Measurements from ENCODE around the gene SCCPDH. TPM values are rescaled to one million over a fixed set of nuclear protein-coding genes. Genes with fewer than 3 reads are reported as not detected.
"Not testable (repeated sequence)": the region's sequence is repeated elsewhere in the genome, so short reads cannot be mapped to it uniquely, and the experiment has no call there.

SCCPDH gene
- polyA plus RNA-seq, 6 donors from 2014 or later = 5.6 to 13.4 (median 10.7) TPM

DNA sequence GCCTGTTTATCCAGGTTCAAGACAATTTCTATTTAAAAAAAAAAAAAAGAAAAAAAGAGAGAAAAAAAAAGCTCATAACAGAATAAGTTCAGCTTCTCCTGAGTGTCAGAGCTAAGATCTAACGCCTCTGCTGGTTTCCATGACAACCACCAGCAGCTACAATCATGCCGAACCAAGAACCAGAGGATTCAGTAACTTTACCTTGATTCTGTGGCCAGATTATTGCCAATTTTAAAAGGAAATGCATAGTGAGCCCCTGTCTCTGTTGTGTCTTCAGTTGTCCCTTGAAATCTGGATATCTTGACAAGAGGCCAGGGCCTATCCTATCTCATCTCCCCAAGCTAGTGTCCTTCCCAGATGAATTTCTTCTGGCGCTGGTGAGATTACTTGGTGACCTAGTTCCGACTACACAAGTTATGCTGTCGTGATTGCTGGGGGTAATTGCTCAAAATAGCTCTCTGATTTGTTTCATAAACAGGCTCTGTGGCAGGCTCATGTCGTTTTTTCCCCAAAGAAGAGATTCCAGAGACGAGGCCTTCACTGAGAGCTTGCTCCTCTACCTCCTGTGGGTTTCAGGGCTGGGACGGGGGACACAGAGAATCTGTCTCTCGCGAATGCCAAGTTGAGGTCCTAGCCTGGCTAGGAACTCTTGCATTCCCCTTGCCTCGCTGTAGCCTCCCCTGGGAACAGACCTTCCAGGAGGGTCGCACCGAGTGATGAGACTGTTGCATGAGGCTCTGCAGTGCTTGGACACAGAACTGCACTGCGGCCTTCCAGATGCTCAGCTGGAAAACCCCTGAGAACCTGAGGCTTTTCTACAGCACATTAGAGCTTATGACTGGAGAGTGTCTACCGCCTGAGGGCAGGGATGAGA, 32.4 kb upstream of the SCCPDH start:
- DNase-seq (no peak), ATAC-seq (ENCODE audit: low read depth in 2 of 2) (no peak)
- Mint-ChIP-seq H3K4me3 (no peak overlapping the region), H3K27ac (peak overlapping the region in 1 of 6 donors; percentile 67), H3K9me3 (peaks cover 0 to 15% (median 7%) of the 10 kb centered on the region in 7 donors), H3K36me3 (no peaks in the 10 kb centered on the region), H3K27me3 (no peaks in the 10 kb centered on the region), H3K4me1 (peaks cover 4 to 7% (median 7%) of the 10 kb centered on the region in 3 donors)

- not testable (repeated sequence) for H3K4me3 Mint-ChIP-seq; DNase-seq; H3K27me3 Mint-ChIP-seq; ATAC-seq (ENCODE audit: low read depth in 2 of 2); H3K36me3 Mint-ChIP-seq
- peaks cover 8 to 15% (median 12%) of the 10 kb centered on the region in 3 donors for H3K4me1 Mint-ChIP-seq
- H3K27ac Mint-ChIP-seq = peak overlapping the region in 4 of 6 donors; percentile 26 to 92 (median 56)
- H3K9me3 Mint-ChIP-seq = peaks cover 0 to 15% (median 7%) of the 10 kb centered on the region in 7 donors
Observed at GRCh38 chr1:246694213-246694895, 29.9 kb upstream of the SCCPDH start.

DNA sequence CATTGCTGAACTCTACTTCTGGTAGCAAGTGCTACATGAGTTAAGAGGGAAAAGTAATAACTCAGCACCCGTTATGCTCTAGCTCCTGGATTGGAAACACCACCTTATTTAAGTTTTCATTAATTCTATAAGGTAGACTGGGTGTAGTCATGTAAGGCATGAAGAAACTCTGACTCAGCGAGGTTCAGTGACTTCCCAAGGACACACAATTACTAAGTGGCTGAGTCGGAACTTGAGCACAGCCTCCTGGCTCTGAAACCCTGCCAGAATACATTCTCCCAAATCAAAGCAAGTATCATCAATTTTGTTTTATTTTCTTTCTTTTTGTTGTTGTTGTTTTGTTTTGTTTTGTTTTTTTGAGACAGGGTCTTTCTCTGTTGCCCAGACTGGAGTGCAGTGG, 29.1 kb upstream of the SCCPDH start:
- ATAC-seq (ENCODE audit: low read depth in 2 of 2) (no peak), DNase-seq (no peak)
- no peak overlapping the region for H3K4me3 Mint-ChIP-seq
- H3K36me3 Mint-ChIP-seq = no peaks in the 10 kb centered on the region
- peaks cover 6 to 14% (median 6%) of the 10 kb centered on the region in 3 donors for H3K4me1 Mint-ChIP-seq
- H3K9me3 Mint-ChIP-seq = peaks cover 0 to 15% (median 7%) of the 10 kb centered on the region in 7 donors
- H3K27ac Mint-ChIP-seq = no peak overlapping the region
- peaks cover 0 to 3% (median 0%) of the 10 kb centered on the region in 3 donors for H3K27me3 Mint-ChIP-seq

GRCh38 chr1:246695666-246696065, 28.5 kb upstream of the SCCPDH start:
- H3K27ac Mint-ChIP-seq = peak overlapping the region in 1 of 6 donors; percentile 26
- H3K4me1 Mint-ChIP-seq = peaks cover 6 to 14% (median 6%) of the 10 kb centered on the region in 3 donors
- DNase-seq (no peak), ATAC-seq (ENCODE audit: low read depth in 2 of 2) (no peak)
- H3K27me3 Mint-ChIP-seq = peaks cover 0 to 3% (median 0%) of the 10 kb centered on the region in 3 donors
- H3K36me3 Mint-ChIP-seq = no peaks in the 10 kb centered on the region
- H3K4me3 Mint-ChIP-seq = no peak overlapping the region
- H3K9me3 Mint-ChIP-seq = peaks cover 0 to 15% (median 7%) of the 10 kb centered on the region in 7 donors

DNA sequence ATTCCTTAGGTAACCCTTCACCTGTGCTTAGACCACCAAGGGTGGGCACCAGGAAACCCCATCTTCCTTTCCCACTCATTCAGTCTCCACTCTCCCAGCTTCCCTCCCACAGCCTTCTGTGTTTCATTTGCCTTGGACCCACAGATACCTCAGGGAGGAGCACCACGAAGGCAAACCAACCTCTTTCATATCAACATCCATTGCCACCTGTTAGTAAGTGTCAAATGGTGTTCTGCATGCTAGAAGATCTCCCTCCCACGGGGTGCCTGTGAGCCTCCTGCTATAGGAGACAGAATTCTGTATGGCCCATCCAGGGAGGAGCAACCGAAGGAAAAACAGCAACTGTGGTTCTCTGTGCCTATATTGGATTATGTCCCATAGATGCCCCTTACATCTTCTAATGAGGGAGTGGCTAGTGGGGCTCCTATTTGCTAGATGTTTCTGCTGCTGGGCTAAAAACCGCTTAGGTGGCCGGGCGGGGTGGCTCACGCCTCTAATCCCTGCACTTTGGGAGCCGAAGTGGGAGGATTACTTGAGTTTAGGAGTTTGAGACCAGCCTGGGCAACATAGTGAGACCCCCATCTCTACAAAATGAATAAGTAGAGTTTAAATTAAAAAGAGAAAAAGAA, 25.6 kb upstream of the SCCPDH start:
- H3K36me3 Mint-ChIP-seq = no peaks in the 10 kb centered on the region
- DNase-seq = no peak
- H3K27me3 Mint-ChIP-seq = peaks cover 0 to 3% (median 3%) of the 10 kb centered on the region in 3 donors
- peak overlapping the region in 4 of 6 donors; percentile 6 to 85 (median 66) for H3K27ac Mint-ChIP-seq
- H3K4me3 Mint-ChIP-seq = peak overlapping the region; percentile 2 to 84 (median 74)
- peaks cover 6 to 14% (median 6%) of the 10 kb centered on the region in 3 donors for H3K4me1 Mint-ChIP-seq
- ATAC-seq (ENCODE audit: low read depth in 2 of 2) = no peak
- peaks cover 0 to 11% (median 5%) of the 10 kb centered on the region in 7 donors for H3K9me3 Mint-ChIP-seq

GRCh38 chr1:246699095-246699735, 25.0 kb upstream of the SCCPDH start:
- H3K27ac Mint-ChIP-seq = peak overlapping the region in 3 of 6 donors; percentile 6 to 85 (median 64)
- H3K4me1 Mint-ChIP-seq = peaks cover 6 to 14% (median 6%) of the 10 kb centered on the region in 3 donors
- H3K9me3 Mint-ChIP-seq = peaks cover 0 to 8% (median 5%) of the 10 kb centered on the region in 7 donors
- DNase-seq (peak; percentile 71), ATAC-seq (ENCODE audit: low read depth in 2 of 2) (peak; percentile 92 to 97)
- H3K27me3 Mint-ChIP-seq = peaks cover 0 to 9% (median 3%) of the 10 kb centered on the region in 3 donors
- peak overlapping the region; percentile 2 to 84 (median 74) for H3K4me3 Mint-ChIP-seq
- no peaks in the 10 kb centered on the region for H3K36me3 Mint-ChIP-seq

DNA sequence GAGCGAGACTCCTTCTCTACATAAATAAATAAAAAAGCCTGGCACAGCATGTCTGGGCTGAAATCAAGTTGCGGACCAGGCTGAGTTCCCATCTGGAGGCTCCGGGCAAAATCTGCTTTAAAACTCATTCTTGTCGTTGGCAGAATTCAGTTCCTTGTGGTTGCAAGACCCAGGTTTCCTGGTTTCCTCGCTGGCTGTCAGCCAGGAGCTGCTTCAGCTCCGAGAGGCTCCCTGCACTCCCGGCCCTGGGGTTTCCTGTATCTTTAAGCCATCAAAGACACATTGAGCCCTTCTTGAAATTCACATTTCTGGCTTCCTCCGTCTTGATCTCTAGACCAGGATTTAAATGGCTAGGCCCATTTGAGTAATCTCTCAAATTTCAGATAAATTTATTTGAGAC, 20.6 kb upstream of the SCCPDH start:
- Mint-ChIP-seq H3K4me1 (peaks cover 6 to 11% (median 6%) of the 10 kb centered on the region in 3 donors), H3K27me3 (peaks cover 0 to 9% (median 3%) of the 10 kb centered on the region in 3 donors), H3K4me3 (no peak overlapping the region), H3K9me3 (no peaks in the 10 kb centered on the region), H3K27ac (peak overlapping the region in 1 of 6 donors; percentile 56), H3K36me3 (no peaks in the 10 kb centered on the region)
- ATAC-seq (ENCODE audit: low read depth in 2 of 2) (no peak), DNase-seq (no peak)

GRCh38 chr1:246705368-246705767, 18.8 kb upstream of the SCCPDH start:
- Mint-ChIP-seq H3K9me3 (peaks cover 0 to 7% (median 3%) of the 10 kb centered on the region in 7 donors), H3K27me3 (peaks cover 0 to 9% (median 0%) of the 10 kb centered on the region in 3 donors), H3K27ac (no peak overlapping the region), H3K4me1 (no peaks in the 10 kb centered on the region), H3K36me3 (peaks cover 0 to 8% of the 10 kb centered on the region in 2 donors), H3K4me3 (no peak overlapping the region)
- ATAC-seq (ENCODE audit: low read depth in 2 of 2) (no peak), DNase-seq (no peak)

- peaks cover 5 to 24% (median 7%) of the 10 kb centered on the region in 7 donors for H3K9me3 Mint-ChIP-seq
- ATAC-seq (ENCODE audit: low read depth in 2 of 2) = no peak
- H3K4me1 Mint-ChIP-seq = no peaks in the 10 kb centered on the region
- H3K27ac Mint-ChIP-seq = no peak overlapping the region
- no peak overlapping the region for H3K4me3 Mint-ChIP-seq
- DNase-seq = no peak
- H3K36me3 Mint-ChIP-seq = peaks cover 0 to 10% of the 10 kb centered on the region in 2 donors
- peaks cover 0 to 20% (median 7%) of the 10 kb centered on the region in 3 donors for H3K27me3 Mint-ChIP-seq
Observed at GRCh38 chr1:246708166-246708565, 16.0 kb upstream of the SCCPDH start.

DNA sequence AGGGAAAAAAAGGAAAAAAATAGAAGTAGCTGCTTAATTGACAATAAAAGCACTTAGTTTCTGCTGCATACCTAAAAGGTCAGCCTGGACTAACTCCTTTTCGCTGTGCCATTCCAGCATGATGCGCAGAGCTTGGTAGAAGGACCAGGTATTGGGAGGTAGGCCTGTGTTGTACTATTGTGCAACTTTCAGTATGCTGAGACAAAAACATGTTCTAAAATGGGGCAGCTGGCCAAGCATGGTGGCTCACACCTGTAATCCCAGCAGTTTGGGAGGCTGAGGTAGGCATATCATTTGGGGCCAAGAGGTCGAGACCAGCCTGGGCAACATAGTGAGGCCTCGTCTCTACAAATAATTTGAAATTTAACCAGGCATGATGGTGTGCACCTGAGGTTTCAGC, 15.0 kb upstream of the SCCPDH start:
- peak overlapping the region in 1 of 6 donors; percentile 52 for H3K27ac Mint-ChIP-seq
- H3K9me3 Mint-ChIP-seq = peaks cover 5 to 24% (median 7%) of the 10 kb centered on the region in 7 donors
- H3K36me3 Mint-ChIP-seq = peaks cover 0 to 10% of the 10 kb centered on the region in 2 donors
- DNase-seq (no peak), ATAC-seq (ENCODE audit: low read depth in 2 of 2) (no peak)
- H3K4me1 Mint-ChIP-seq = no peaks in the 10 kb centered on the region
- peaks cover 0 to 11% (median 7%) of the 10 kb centered on the region in 3 donors for H3K27me3 Mint-ChIP-seq
- no peak overlapping the region for H3K4me3 Mint-ChIP-seq

GRCh38 chr1:246709835-246710234, 14.4 kb upstream of the SCCPDH start:
- peaks cover 0 to 10% of the 10 kb centered on the region in 2 donors for H3K36me3 Mint-ChIP-seq
- peaks cover 0 to 11% (median 7%) of the 10 kb centered on the region in 3 donors for H3K27me3 Mint-ChIP-seq
- peaks cover 5 to 24% (median 7%) of the 10 kb centered on the region in 7 donors for H3K9me3 Mint-ChIP-seq
- H3K4me1 Mint-ChIP-seq = no peaks in the 10 kb centered on the region
- H3K4me3 Mint-ChIP-seq = no peak overlapping the region
- no peak overlapping the region for H3K27ac Mint-ChIP-seq
- DNase-seq (no peak), ATAC-seq (ENCODE audit: low read depth in 2 of 2) (no peak)

- no peaks in the 10 kb centered on the region for H3K4me1 Mint-ChIP-seq
- H3K27ac Mint-ChIP-seq = peak overlapping the region in 1 of 6 donors; percentile 40
- H3K36me3 Mint-ChIP-seq = peaks cover 0 to 10% of the 10 kb centered on the region in 2 donors
- H3K4me3 Mint-ChIP-seq = peak overlapping the region in 1 of 8 donors; percentile 51
- no peak for DNase-seq
- H3K9me3 Mint-ChIP-seq = peaks cover 5 to 24% (median 7%) of the 10 kb centered on the region in 7 donors
- H3K27me3 Mint-ChIP-seq = peaks cover 5 to 18% (median 15%) of the 10 kb centered on the region in 3 donors
- no peak for ATAC-seq (ENCODE audit: low read depth in 2 of 2)
Observed at GRCh38 chr1:246711548-246712003, 12.6 kb upstream of the SCCPDH start.
